ENCODE results near the gene FHL5. TPM values are rescaled to one million over a fixed set of nuclear protein-coding genes. Genes with fewer than 3 reads are reported as not detected.
A peak's percentile ranks its signal among the peaks of the same experiment; 100 is the strongest.

FHL5 gene
- not detected in 2 replicates for total RNA-seq
- 0.05 TPM for total RNA-seq (2013)
- polyA plus RNA-seq: not detected in 2 replicates
- polyA minus RNA-seq: not detected in 2 replicates

GRCh38 chr6:96562886-96563285 lies at the start of gene FHL5:
FHL5 (plus strand) TSS chr6:96563128; CDS start chr6:96603614, 40,486 bp downstream.
- Mint-ChIP-seq H3K4me1 (no peaks in the 10 kb centered on the region), H3K9me3 (ENCODE audit: insufficient read depth) (no peaks in the 10 kb centered on the region), H3K4me3 (no peak within 1 kb of the TSS), H3K27ac (no peak within 1 kb of the TSS), H3K27me3 (peaks cover 9% of the 10 kb centered on the region)
- WGBS (ENCODE audit: insufficient coverage): 21% methylated on average over 2 of the region's 3 CpGs
- TF ChIP-seq CTCF (IDR thresholded peaks at IDR 0.05) (no peak), EZH2 (IDR thresholded peaks at IDR 0.05; ENCODE audit: borderline replicate concordance, insufficient read depth, low read depth, low read length, poor library complexity, severe bottlenecking) (no peak)
- intact Hi-C loops (cut with micrococcal nuclease): no loop called here
- Histone ChIP-seq H3K9me3 (ENCODE audit: control extremely low read depth in 1 of 3, control insufficient read depth in 2 of 3, insufficient read depth in 1 of 3, low read length in 2 of 3) (no peaks in the 10 kb centered on the region), H3K27me3 (replicated peaks in 1 of 4; ENCODE audit: control extremely low read depth in 1 of 4, control insufficient read depth in 3 of 4, insufficient read depth in 4 of 4, low read length in 3 of 4) (no peaks in the 10 kb centered on the region), H2AFZ (ENCODE audit: insufficient read depth, low read depth, low read length, poor library complexity, severe bottlenecking) (no peak within 1 kb of the TSS), H3K4me1 (ENCODE audit: control insufficient read depth in 2 of 2, insufficient read depth in 2 of 2, low read length in 2 of 2) (no peaks in the 10 kb centered on the region), H3K79me2 (ENCODE audit: control insufficient read depth, insufficient read depth, low read length) (no peaks in the 10 kb centered on the region), H3K27ac (ENCODE audit: low read length in 2 of 2) (no peak within 1 kb of the TSS), H3K4me3 (ENCODE audit: control extremely low read depth in 1 of 5, extremely low read depth in 1 of 5, insufficient read depth in 1 of 5, low read depth in 2 of 5, low read length in 4 of 5) (no peak within 1 kb of the TSS), H3K9ac (ENCODE audit: low read length) (no peak within 1 kb of the TSS), H4K20me1 (ENCODE audit: control insufficient read depth, insufficient read depth, low read length, poor library complexity, severe bottlenecking) (no peaks in the 10 kb centered on the region), H3K4me2 (replicated peaks; ENCODE audit: low read depth, low read length, poor library complexity, severe bottlenecking) (no peak within 1 kb of the TSS), H3K36me3 (replicated peaks in 1 of 2; ENCODE audit: control extremely low read depth in 1 of 2, control insufficient read depth in 1 of 2, extremely low read depth in 1 of 2, insufficient read depth in 2 of 2, low read length in 1 of 2) (no peaks in the 10 kb centered on the region)
- ATAC-seq (ENCODE audit: low read depth) (no peak), DNase-seq (no peak)
- ChIA-PET POLR2A (no interaction called here), CTCF (no interaction called here)

GRCh38 chr6:96520171-96521115 lies 42.5 kb upstream of the FHL5 start:
- H3K36me3 ChIP-seq (replicated peaks in 1 of 2; ENCODE audit: control extremely low read depth in 1 of 2, control insufficient read depth in 1 of 2, extremely low read depth in 1 of 2, insufficient read depth in 2 of 2, low read length in 1 of 2): peaks cover 0 to 13% of the 10 kb centered on the region in 2 experiments
- H3K79me2 ChIP-seq (ENCODE audit: control insufficient read depth, insufficient read depth, low read length): peaks cover 13% of the 10 kb centered on the region
- ATAC-seq (ENCODE audit: low read depth) (no peak), DNase-seq (peak; percentile 28)
- TF ChIP-seq CTCF (IDR thresholded peaks at IDR 0.05): no peak
- no peak for TF ChIP-seq EZH2 (IDR thresholded peaks at IDR 0.05; ENCODE audit: borderline replicate concordance, insufficient read depth, low read depth, low read length, poor library complexity, severe bottlenecking)
- Mint-ChIP-seq H3K27ac (peak overlapping the region; percentile 50), H3K4me1 (peaks cover 25% of the 10 kb centered on the region), H3K27me3 (no peaks in the 10 kb centered on the region), H3K4me3 (peak overlapping the region; percentile 100), H3K9me3 (ENCODE audit: insufficient read depth) (no peaks in the 10 kb centered on the region)
- CTCF ChIA-PET: no interaction called here
- H3K9me3 ChIP-seq (ENCODE audit: control extremely low read depth in 1 of 3, control insufficient read depth in 2 of 3, insufficient read depth in 1 of 3, low read length in 2 of 3): no peaks in the 10 kb centered on the region
- POLR2A ChIA-PET: no interaction called here
- 93% methylated on average over 2 of the region's 6 CpGs for WGBS (ENCODE audit: insufficient coverage)
- intact Hi-C loops (cut with micrococcal nuclease): loop anchor here (1.0 to 5.0 kb wide), 3 partner anchors 404 to 944 kb away; partner anchors contain the start of genes KLHL32, MANEA and MMS22L
- H3K9ac ChIP-seq (ENCODE audit: low read length): peak overlapping the region; percentile 99
- H3K27me3 ChIP-seq (replicated peaks in 1 of 4; ENCODE audit: control extremely low read depth in 1 of 4, control insufficient read depth in 3 of 4, insufficient read depth in 4 of 4, low read length in 3 of 4): no peaks in the 10 kb centered on the region
- H3K4me3 ChIP-seq (ENCODE audit: control extremely low read depth in 1 of 5, extremely low read depth in 1 of 5, insufficient read depth in 1 of 5, low read depth in 2 of 5, low read length in 4 of 5): peak overlapping the region; percentile 86 to 96 (median 93)
- peak overlapping the region; percentile 85 for H3K4me2 ChIP-seq (replicated peaks; ENCODE audit: low read depth, low read length, poor library complexity, severe bottlenecking)
- no peaks in the 10 kb centered on the region for H4K20me1 ChIP-seq (ENCODE audit: control insufficient read depth, insufficient read depth, low read length, poor library complexity, severe bottlenecking)
- peak overlapping the region; percentile 87 for H2AFZ ChIP-seq (ENCODE audit: insufficient read depth, low read depth, low read length, poor library complexity, severe bottlenecking)
- H3K4me1 ChIP-seq (ENCODE audit: control insufficient read depth in 2 of 2, insufficient read depth in 2 of 2, low read length in 2 of 2): peaks cover 17 to 19% of the 10 kb centered on the region in 2 donors
- peak overlapping the region in 1 of 2 donors; percentile 100 for H3K27ac ChIP-seq (ENCODE audit: low read length in 2 of 2)

Data from B cell (primary cell).